Left ventricle myocardium inferior (tissue), 1 donor: ENCODE data around the gene CASKIN1. TPM values are rescaled to one million over a fixed set of nuclear protein-coding genes. Genes with fewer than 3 reads are reported as not detected.

Experiments used
- DNase-seq: peaks from one replicate; pipeline ENCODE4 v3.0.0-alpha.2; 2020
- H3K27ac ChIP-seq: fragments of 200-600 bp; replicated peaks from 2 replicates; pipeline ENCODE4 v1.8.0; 2021
- H3K27me3 ChIP-seq: fragments of 200-600 bp; 2 replicates; pipeline ENCODE4 v1.8.0; 2021; ENCODE audit warnings: low read depth
- H3K36me3 ChIP-seq: fragments of 200-600 bp; 2 replicates; pipeline ENCODE4 v1.8.0; 2021
- H3K4me1 ChIP-seq: fragments of 200-600 bp; 2 replicates; pipeline ENCODE4 v1.8.0; 2021
- H3K4me3 ChIP-seq: fragments of 200-600 bp; 2 replicates; pipeline ENCODE4 v1.8.0; 2021; ENCODE audit warnings: mild to moderate bottlenecking, moderate library complexity
- H3K9me3 ChIP-seq: fragments of 200-600 bp; replicated peaks from 2 replicates; pipeline ENCODE4 v1.8.0; 2021
- intact Hi-C: fragments of 100-400 bp; cut with micrococcal nuclease; formaldehyde crosslinking; loops from one replicate; pipeline ENCODE4 v1.11.0; 2022
- total RNA-seq: library from RNA; stranded (reverse); fragmentation: NEBNext Ultra II Directional; extraction: Animal tissue kit (Norgen Biotek cat#: 25700); gene quantifications from one replicate; pipeline ENCODE4 v1.2.1, GENCODE V29; 2021
- TF ChIP-seq, protein P1 (sequence below): fragments of 200-600 bp; IDR thresholded peaks from 2 replicates; pipeline ENCODE4 v1.8.0; 2021; ENCODE audit warnings: antibody characterized with exemption, mild to moderate bottlenecking, borderline replicate concordance
- donor health status: DM: no; HTN: yes; CAD: no; lungs with severe emphysema.

CASKIN1 gene
- total RNA-seq, 1 donor from 2014 or later: 4.0 TPM

DNA sequence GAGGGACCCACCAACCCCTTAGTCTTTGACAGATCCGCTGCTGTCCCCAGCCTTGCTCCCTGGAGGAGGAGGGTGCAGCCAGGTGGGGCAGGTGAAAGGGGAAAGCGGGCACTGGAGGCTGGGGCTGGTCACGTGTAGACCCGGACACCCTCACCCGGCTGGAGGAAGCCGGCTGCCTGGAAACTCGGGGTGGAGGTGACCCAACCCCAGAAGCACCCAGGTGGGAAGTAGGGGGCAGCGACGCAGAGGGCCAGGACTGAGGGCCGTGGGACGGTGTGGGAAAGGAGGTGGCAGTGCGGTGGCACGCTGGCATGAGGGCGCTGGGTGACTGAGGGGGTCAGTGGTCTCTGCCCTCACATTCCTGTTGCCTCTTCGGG is 38.2 kb downstream of the CASKIN1 start:
- H3K9me3 ChIP-seq: no peaks in the 10 kb centered on the region
- H3K27ac ChIP-seq: no peak overlapping the region
- peaks cover 74% of the 10 kb centered on the region for H3K4me1 ChIP-seq
- no peaks in the 10 kb centered on the region for H3K36me3 ChIP-seq
- DNase-seq: no peak
- no peak overlapping the region for H3K4me3 ChIP-seq
- no peaks in the 10 kb centered on the region for H3K27me3 ChIP-seq
- TF ChIP-seq, protein P1, sequence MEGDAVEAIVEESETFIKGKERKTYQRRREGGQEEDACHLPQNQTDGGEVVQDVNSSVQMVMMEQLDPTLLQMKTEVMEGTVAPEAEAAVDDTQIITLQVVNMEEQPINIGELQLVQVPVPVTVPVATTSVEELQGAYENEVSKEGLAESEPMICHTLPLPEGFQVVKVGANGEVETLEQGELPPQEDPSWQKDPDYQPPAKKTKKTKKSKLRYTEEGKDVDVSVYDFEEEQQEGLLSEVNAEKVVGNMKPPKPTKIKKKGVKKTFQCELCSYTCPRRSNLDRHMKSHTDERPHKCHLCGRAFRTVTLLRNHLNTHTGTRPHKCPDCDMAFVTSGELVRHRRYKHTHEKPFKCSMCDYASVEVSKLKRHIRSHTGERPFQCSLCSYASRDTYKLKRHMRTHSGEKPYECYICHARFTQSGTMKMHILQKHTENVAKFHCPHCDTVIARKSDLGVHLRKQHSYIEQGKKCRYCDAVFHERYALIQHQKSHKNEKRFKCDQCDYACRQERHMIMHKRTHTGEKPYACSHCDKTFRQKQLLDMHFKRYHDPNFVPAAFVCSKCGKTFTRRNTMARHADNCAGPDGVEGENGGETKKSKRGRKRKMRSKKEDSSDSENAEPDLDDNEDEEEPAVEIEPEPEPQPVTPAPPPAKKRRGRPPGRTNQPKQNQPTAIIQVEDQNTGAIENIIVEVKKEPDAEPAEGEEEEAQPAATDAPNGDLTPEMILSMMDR: no peak
- intact Hi-C loops: no loop called here

DNA sequence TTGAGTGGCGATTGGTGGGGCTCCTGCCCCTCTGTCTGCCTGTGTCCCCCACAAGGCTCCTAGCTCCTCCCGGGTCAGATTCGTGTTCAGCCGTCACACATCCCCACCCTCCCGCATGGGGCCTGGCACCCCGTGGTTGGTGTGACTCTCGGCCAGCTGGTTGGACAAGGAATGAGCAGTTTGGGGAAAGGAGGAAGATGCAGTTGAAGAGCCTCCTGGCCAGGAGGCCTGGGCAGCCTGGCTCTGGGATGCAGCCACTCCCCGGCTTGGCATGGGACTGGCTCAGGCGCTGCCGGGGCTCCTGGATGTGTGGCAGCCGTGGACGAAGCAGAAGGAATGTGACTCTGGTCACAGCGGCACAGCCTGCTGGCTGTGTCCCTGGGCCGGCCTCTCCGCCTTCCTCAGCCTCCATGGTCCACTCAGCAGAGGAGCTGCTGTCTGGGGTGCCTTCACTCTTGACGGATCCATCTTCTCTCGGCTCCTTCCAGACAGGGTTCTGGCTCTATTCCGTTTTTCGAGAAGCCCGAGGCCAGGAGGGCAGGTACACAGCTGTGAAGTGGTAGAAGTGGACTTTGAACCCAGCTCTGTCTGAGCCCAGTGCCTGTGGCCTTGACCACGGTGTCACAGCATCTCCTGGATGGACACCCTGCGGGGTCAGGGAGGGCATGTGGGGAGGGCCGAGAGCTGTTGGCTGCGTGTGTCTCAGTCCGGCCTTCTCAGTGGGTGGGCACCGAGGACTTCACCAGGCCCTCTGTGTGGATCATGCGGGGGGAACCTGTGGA is 38.7 kb downstream of the CASKIN1 start:
- H3K27ac ChIP-seq: no peak overlapping the region
- TF ChIP-seq, protein P1: no peak
- intact Hi-C loops: no loop called here
- H3K9me3 ChIP-seq: no peaks in the 10 kb centered on the region
- no peaks in the 10 kb centered on the region for H3K36me3 ChIP-seq
- H3K27me3 ChIP-seq: no peaks in the 10 kb centered on the region
- H3K4me1 ChIP-seq: peaks cover 80% of the 10 kb centered on the region
- peak overlapping the region; percentile 83 for H3K4me3 ChIP-seq
- DNase-seq: no peak

DNA sequence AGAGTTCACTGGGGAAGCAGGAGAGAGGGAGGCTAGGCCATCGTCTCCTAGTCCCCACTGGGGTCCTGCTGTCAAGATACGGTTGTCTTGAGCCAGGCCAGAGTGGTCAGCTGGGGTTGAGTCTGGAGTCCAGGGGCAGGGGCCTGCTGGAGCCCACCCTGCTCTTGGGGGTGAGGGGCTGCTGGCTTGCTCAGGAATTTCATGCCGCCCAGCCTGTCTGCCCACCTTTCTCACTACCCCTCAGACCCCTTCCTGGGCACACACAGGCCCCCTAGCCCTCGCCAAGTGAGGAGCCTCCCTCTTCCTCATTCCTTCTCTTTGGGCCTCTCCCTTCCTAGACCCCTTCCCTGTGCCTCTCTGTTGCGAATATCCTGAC is 39.6 kb downstream of the CASKIN1 start:
- H3K4me1 ChIP-seq: peaks cover 89% of the 10 kb centered on the region
- no peaks in the 10 kb centered on the region for H3K27me3 ChIP-seq
- DNase-seq: no peak
- H3K27ac ChIP-seq: no peak overlapping the region
- TF ChIP-seq, protein P1: no peak
- no peaks in the 10 kb centered on the region for H3K36me3 ChIP-seq
- intact Hi-C loops: no loop called here
- H3K4me3 ChIP-seq: peak overlapping the region; percentile 83
- no peaks in the 10 kb centered on the region for H3K9me3 ChIP-seq

DNA sequence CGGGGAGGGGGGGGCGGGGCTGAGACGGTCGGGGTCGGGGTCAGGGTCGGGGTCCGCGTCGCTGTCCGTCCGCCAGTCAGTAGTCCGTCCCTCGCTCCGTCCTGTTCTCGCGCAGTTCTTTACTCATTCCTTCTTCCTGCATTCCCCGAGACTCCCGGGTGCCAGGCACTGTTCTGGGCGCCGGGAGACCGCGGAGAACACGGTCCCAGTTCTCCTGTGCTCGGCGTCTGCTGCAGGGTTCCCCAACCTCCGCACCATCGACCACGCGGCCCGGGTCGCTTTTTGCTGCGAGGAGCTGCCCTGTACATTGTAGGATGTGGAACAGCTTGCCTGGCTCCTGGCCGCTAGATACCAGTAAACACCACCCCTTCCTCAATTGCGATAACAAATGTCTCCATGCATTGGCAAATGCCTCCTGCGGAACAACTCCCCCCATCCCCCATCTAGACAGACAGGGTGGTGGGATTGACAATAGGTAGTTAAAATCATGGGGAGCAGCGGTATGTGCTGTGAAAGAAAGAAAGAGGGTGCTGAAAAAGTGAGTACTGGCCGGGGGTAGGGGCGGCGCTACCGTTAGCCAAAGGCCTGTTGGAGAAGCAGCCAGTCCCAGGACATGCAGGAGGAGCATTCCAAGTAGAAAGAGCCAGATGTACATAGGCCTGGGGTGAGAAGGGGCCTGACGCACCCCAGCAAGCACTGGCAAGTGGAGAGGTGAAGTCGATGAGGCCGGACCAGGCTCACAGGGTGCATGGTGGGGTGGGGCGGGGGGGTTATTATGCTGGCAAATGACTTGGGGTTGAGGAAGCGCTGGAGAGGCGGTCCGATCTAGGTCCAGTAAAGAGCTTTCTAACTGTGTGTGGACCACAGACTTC is 40.2 kb downstream of the CASKIN1 start:
- H3K27me3 ChIP-seq: no peaks in the 10 kb centered on the region
- no peak for DNase-seq
- H3K27ac ChIP-seq: peak overlapping the region; percentile 89
- TF ChIP-seq, protein P1: no peak
- H3K9me3 ChIP-seq: no peaks in the 10 kb centered on the region
- H3K4me3 ChIP-seq: peak overlapping the region; percentile 83
- peaks cover 4% of the 10 kb centered on the region for H3K36me3 ChIP-seq
- peaks cover 89% of the 10 kb centered on the region for H3K4me1 ChIP-seq
- intact Hi-C loops: no loop called here

DNA sequence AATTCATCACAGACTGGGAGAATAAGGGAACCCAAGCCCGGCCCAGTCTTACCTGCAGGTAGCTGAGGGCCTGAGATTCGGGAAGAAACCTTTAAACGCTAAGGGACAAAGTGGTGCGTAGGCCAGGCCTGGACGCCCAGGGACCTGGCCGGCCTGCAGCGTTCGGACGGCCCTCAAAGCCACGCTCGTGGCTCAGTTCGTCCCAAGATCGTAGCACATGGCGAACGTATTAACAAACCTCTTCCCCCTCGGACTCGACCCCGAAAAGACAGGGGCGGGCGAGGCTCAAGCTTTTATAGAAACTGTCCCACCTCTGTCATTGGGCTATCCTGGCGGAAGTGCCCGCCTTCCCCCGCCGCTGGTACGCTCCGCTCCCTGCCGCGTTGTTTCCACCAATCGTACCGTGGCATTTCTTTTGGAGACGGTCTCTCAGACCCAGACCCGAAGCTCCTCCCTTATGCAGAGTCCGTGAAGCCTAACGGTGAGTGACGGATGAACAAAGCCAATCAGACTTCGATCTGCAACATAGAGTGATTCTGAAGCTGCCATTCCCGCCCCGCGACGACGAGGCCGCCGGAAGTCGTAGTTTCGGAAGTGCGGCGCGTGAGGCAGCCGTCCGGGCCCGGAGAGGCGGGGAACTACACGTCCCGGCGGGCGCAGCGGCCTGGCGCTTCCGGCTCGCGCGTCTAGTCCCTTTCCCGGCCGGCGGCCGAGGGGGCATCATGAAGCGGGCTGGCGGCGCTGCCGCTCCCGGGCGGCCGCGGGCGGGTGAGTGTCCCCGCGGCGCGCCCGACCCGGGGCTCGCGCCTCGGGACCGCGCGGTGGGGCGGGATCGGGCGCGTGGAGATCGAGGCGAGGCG is 41.1 kb downstream of the CASKIN1 start, which contains the start of gene TRAF7:
TRAF7 (plus strand) TSS at position 692 of the 860 bp plus-strand sequence. CDS start 8,139 bp downstream, outside the sequence.
- TF ChIP-seq, protein P1: no peak

More for the DNA sequence above, 41.1 kb downstream of the CASKIN1 start, which contains the start of gene TRAF7:
- intact Hi-C loops: no loop called here
- peak within 1 kb of the TSS; percentile 89 for H3K27ac ChIP-seq
- H3K27me3 ChIP-seq: no peaks in the 10 kb centered on the region
- peaks cover 92% of the 10 kb centered on the region for H3K4me1 ChIP-seq
- DNase-seq: peak; percentile 98
- peak within 1 kb of the TSS; percentile 83 for H3K4me3 ChIP-seq
- no peaks in the 10 kb centered on the region for H3K9me3 ChIP-seq
- peaks cover 8% of the 10 kb centered on the region for H3K36me3 ChIP-seq
